GM19025 (cell line): ENCODE results near the gene KIRREL3.

ENCODE experiments used
- ATAC-seq: cut with Tn5 transposase; IDR thresholded peaks from one replicate; pipeline ENCODE4 v1.9.1; 2021; ENCODE audit warnings: mild to moderate bottlenecking, low read depth, moderate library complexity; ENCODE audit not compliant: unreplicated experiment

KIRREL3 gene

GRCh38 chr11:126485021-126485792 is 515.4 kb downstream of the KIRREL3 start:
- no peak for ATAC-seq

- no peak for ATAC-seq
Observed at GRCh38 chr11:126484266-126484665, 516.3 kb downstream of the KIRREL3 start.

- no peak for ATAC-seq
Observed at GRCh38 chr11:126483621-126484195, 516.9 kb downstream of the KIRREL3 start.

GRCh38 chr11:126482586-126483108 is 517.9 kb downstream of the KIRREL3 start:
- no peak for ATAC-seq

- ATAC-seq: no peak
Observed at GRCh38 chr11:126481303-126481680, 519.3 kb downstream of the KIRREL3 start.

GRCh38 chr11:126480410-126481302 is 519.9 kb downstream of the KIRREL3 start:
- peak; percentile 41 for ATAC-seq

GRCh38 chr11:126480015-126480409 is 520.6 kb downstream of the KIRREL3 start:
- no peak for ATAC-seq

GRCh38 chr11:126479178-126479930 is 521.2 kb downstream of the KIRREL3 start:
- ATAC-seq: no peak

GRCh38 chr11:126478466-126478865 is 522.1 kb downstream of the KIRREL3 start:
- ATAC-seq: no peak

- no peak for ATAC-seq
Observed at GRCh38 chr11:126477535-126478305, 522.9 kb downstream of the KIRREL3 start.

- ATAC-seq: no peak
Observed at GRCh38 chr11:126476977-126477376, 523.6 kb downstream of the KIRREL3 start.

- no peak for ATAC-seq
Observed at GRCh38 chr11:126476266-126476924, 524.2 kb downstream of the KIRREL3 start.

- ATAC-seq: no peak
Observed at GRCh38 chr11:126475014-126475991, 525.3 kb downstream of the KIRREL3 start.

- ATAC-seq: no peak
Observed at GRCh38 chr11:126474220-126474619, 526.4 kb downstream of the KIRREL3 start.

- no peak for ATAC-seq
Observed at GRCh38 chr11:126473269-126473668, 527.3 kb downstream of the KIRREL3 start.

GRCh38 chr11:126469311-126469710 is 531.3 kb downstream of the KIRREL3 start:
- ATAC-seq: no peak

GRCh38 chr11:126468102-126468521 is 532.5 kb downstream of the KIRREL3 start:
- ATAC-seq: no peak

- no peak for ATAC-seq
Observed at GRCh38 chr11:126467471-126467870, 533.1 kb downstream of the KIRREL3 start.
